ENCODE results near the gene OR51L1.
A peak's percentile ranks its signal among the peaks of the same experiment; 100 is the strongest.

OR51L1 gene

DNA sequence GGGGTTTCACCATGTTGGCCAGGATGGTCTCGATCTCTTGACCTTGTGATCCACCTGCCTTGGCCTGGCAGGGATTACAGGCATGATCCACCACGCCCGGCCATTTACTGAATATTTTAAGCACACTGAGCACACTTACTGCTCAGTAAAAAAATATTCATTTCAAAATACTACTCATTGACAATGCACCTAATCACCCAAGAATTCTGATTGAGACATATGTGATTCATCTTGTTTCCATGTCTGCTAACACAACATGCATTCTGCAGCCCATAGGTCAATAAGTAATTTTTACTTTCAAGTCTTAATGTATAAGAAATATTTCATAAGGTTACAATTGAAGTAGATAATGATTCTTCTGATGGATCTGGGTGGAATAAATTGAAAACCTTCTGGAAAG lies 47.4 kb downstream of the OR51L1 start:
- H3K4me3 ChIP-seq (ENCODE audit: control insufficient read depth, low read depth, low read length), result no peak overlapping the region
- TF ChIP-seq, protein P1, sequence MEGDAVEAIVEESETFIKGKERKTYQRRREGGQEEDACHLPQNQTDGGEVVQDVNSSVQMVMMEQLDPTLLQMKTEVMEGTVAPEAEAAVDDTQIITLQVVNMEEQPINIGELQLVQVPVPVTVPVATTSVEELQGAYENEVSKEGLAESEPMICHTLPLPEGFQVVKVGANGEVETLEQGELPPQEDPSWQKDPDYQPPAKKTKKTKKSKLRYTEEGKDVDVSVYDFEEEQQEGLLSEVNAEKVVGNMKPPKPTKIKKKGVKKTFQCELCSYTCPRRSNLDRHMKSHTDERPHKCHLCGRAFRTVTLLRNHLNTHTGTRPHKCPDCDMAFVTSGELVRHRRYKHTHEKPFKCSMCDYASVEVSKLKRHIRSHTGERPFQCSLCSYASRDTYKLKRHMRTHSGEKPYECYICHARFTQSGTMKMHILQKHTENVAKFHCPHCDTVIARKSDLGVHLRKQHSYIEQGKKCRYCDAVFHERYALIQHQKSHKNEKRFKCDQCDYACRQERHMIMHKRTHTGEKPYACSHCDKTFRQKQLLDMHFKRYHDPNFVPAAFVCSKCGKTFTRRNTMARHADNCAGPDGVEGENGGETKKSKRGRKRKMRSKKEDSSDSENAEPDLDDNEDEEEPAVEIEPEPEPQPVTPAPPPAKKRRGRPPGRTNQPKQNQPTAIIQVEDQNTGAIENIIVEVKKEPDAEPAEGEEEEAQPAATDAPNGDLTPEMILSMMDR (conservative IDR thresholded peaks at IDR 0.05; ENCODE audit: control insufficient read depth, insufficient read depth, low read depth, low read length), result no peak
- DNase-seq (ENCODE audit: low read depth), result no peak

DNA sequence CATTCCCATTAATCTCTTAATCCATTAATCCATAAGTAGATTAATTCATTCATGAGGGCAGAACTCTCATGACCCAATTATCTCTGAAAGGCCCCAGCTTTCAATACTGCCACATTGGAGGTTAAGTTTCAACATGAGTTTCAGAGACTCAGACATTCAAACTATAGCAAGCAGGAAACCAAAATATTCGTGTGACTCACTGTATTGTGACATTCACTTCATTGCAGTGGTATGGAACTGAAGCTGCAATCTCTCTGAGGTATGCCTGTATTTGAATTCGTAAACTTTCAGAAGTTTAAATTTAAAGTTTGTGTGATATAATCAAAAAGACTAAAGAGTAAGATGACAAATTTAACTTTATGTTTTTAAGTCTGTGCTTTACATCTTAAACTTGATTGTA lies 48.7 kb downstream of the OR51L1 start:
- DNase-seq (ENCODE audit: low read depth), result peak; percentile 16
- H3K4me3 ChIP-seq (ENCODE audit: control insufficient read depth, low read depth, low read length), result no peak overlapping the region
- TF ChIP-seq, protein P1 (conservative IDR thresholded peaks at IDR 0.05; ENCODE audit: control insufficient read depth, insufficient read depth, low read depth, low read length), result no peak

DNA sequence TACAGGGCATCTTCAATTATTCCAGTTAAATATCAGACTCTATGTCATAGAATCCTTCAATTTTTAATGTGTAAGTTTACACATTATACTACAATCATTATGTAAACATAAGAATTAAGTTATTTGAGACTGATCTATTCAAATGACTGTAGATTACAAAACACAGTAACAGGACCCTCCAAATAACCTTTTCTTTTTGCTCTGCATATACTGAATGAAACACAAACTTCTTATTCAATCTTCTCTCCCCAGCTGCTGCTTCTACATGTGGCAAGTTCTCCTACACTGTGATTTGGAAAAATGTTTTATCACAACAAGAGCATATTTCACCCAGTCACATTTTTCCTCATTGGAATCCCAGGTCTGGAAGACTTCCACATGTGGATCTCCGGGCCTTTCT lies 51.6 kb downstream of the OR51L1 start, which contains the start of gene OR52J3:
Gene OR52J3 (plus strand): TSS at position 301 of the 400 bp plus-strand sequence. CDS start 0 bp downstream, at position 301.
- H3K4me3 ChIP-seq (ENCODE audit: control insufficient read depth, low read depth, low read length), result no peak within 1 kb of the TSS
- TF ChIP-seq, protein P1 (conservative IDR thresholded peaks at IDR 0.05; ENCODE audit: control insufficient read depth, insufficient read depth, low read depth, low read length), result no peak
- DNase-seq (ENCODE audit: low read depth), result no peak

DNA sequence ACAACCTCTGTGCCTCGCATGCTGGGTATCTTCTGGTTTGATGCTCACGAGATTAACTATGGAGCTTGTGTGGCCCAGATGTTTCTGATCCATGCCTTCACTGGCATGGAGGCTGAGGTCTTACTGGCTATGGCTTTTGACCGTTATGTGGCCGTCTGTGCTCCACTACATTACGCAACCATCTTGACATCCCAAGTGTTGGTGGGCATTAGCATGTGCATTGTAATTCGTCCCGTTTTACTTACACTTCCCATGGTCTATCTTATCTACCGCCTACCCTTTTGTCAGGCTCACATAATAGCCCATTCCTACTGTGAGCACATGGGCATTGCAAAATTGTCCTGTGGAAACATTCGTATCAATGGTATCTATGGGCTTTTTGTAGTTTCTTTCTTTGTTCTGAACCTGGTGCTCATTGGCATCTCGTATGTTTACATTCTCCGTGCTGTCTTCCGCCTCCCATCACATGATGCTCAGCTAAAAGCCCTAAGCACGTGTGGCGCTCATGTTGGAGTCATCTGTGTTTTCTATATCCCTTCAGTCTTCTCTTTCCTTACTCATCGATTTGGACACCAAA lies 52.2 kb downstream of the OR51L1 start:
- no peak for DNase-seq (ENCODE audit: low read depth)
- no peak overlapping the region for H3K4me3 ChIP-seq (ENCODE audit: control insufficient read depth, low read depth, low read length)
- TF ChIP-seq, protein P1 (conservative IDR thresholded peaks at IDR 0.05; ENCODE audit: control insufficient read depth, insufficient read depth, low read depth, low read length), result no peak
